Thyroid gland (tissue), 4 donors: Measurements from ENCODE around the gene TBCD. TPM values are rescaled to one million over a fixed set of nuclear protein-coding genes. Genes with fewer than 3 reads are reported as not detected.

Source experiments
- DNase-seq, 2 donors: peaks; one replicate each; pipeline ENCODE4 v3.0.0-alpha.2; 2019
- H3K27ac ChIP-seq, 3 donors: fragments of 200-600 bp; sonication (generic); 1 replicate in 2 of 3; 2 replicates in 1 of 3; pipeline ENCODE4 v1.5.1; 2016 to 2019; ENCODE audit warnings: mild to moderate bottlenecking in 1 of 3, moderate library complexity in 1 of 3
- H3K27me3 ChIP-seq: fragments of 200-600 bp; sonication (generic); one replicate; pipeline ENCODE4 v1.5.1; 2019
- H3K36me3 ChIP-seq, 2 donors: fragments of 200-600 bp; sonication (generic); one replicate each; pipeline ENCODE4 v1.5.1; 2016 to 2019
- H3K4me1 ChIP-seq, 2 donors: fragments of 200-600 bp; sonication (generic); one replicate each; pipeline ENCODE4 v1.5.1; 2017 to 2019
- H3K4me3 ChIP-seq, 3 donors: fragments of 200-600 bp; sonication (generic); replicated peaks in 1 of 3; 1 replicate in 2 of 3; 2 replicates in 1 of 3; pipeline ENCODE4 v1.5.1; 2016; ENCODE audit warnings: mild to moderate bottlenecking in 1 of 3
- H3K9me3 ChIP-seq: fragments of 200-600 bp; sonication (generic); one replicate; pipeline ENCODE4 v1.5.1; 2017
- CTCF ChIP-seq, 6 experiments: fragments of 200-600 bp in 3 of 6; fragments of 450-650 bp in 3 of 6; sonication (generic) in 3 of 6; IDR thresholded peaks; one replicate each; pipeline ENCODE4 v1.5.1; 2016 to 2019; ENCODE audit warnings: antibody characterized with exemption in 6 of 6, mild to moderate bottlenecking in 2 of 6, inconsistent platforms in 1 of 6, moderate library complexity in 1 of 6
- POLR2A ChIP-seq, 2 donors: fragments of 450-650 bp; IDR thresholded peaks; one replicate each; pipeline ENCODE4 v1.6.1; 2017; ENCODE audit warnings: antibody characterized with exemption in 2 of 2, mild to moderate bottlenecking in 2 of 2, moderate library complexity in 1 of 2
- WGBS, 2 donors: methylation state at CpG; one replicate each; pipeline ENCODE4 v1.1.5; 2017; 5-methylcytosine and 5-hydroxymethylcytosine counted together
- intact Hi-C: fragments of 100-400 bp; cut with DNase I; formaldehyde crosslinking; loops from one replicate; pipeline ENCODE4 v1.15.1; 2023
- total RNA-seq, 4 donors: library from RNA; depleted of rRNA; stranded (reverse); fragments of >200 nt; gene quantifications; one replicate each; pipeline ENCODE4 v1.2.3, GENCODE V29; 2016

The TBCD gene
- total RNA-seq, 4 donors from 2014 or later, result 72.6 to 85.9 (median 79.6) TPM

DNA sequence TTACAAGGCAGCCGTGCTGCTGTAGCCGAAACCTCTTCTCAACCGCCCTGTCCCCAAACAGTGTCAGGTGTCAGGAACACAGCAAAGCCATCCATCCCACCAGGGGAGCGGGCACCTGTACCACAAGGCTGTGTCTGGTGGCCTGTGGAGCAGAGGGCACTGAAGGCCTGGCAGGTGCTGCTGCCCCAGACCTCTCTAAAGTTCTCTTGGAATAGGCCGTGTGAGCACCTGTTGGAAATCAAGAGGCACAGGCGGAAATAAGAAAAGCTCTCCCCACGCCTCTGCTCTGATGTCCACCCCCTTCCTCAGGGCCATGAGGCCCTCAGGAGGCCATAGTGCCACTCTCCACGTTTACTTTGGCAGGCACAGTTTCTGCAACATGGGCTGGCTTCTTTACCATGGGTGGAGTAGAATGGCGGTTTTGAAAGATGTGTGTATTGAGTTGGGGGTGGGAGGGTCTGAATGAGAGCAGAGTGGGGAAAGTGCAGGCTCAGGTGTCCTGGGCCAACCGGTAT is 187.8 kb downstream of the TBCD start:
- DNase-seq, result peak in 1 of 2 donors; percentile 0
- no peak for TF ChIP-seq CTCF (IDR thresholded peaks at IDR 0.05)
- no peak for TF ChIP-seq POLR2A (IDR thresholded peaks at IDR 0.05)
- H3K9me3 ChIP-seq, result no peaks in the 10 kb centered on the region
- peaks cover 42 to 45% of the 10 kb centered on the region in 2 donors for H3K36me3 ChIP-seq
- H3K4me1 ChIP-seq, result no peaks in the 10 kb centered on the region
- intact Hi-C loops, result no loop called here
- no peak overlapping the region for H3K27ac ChIP-seq
- no peak overlapping the region for H3K4me3 ChIP-seq
- WGBS, 2 donors, result 88 to 90% methylated on average over 10 of the region's 10 CpGs
- H3K27me3 ChIP-seq, result no peaks in the 10 kb centered on the region

DNA sequence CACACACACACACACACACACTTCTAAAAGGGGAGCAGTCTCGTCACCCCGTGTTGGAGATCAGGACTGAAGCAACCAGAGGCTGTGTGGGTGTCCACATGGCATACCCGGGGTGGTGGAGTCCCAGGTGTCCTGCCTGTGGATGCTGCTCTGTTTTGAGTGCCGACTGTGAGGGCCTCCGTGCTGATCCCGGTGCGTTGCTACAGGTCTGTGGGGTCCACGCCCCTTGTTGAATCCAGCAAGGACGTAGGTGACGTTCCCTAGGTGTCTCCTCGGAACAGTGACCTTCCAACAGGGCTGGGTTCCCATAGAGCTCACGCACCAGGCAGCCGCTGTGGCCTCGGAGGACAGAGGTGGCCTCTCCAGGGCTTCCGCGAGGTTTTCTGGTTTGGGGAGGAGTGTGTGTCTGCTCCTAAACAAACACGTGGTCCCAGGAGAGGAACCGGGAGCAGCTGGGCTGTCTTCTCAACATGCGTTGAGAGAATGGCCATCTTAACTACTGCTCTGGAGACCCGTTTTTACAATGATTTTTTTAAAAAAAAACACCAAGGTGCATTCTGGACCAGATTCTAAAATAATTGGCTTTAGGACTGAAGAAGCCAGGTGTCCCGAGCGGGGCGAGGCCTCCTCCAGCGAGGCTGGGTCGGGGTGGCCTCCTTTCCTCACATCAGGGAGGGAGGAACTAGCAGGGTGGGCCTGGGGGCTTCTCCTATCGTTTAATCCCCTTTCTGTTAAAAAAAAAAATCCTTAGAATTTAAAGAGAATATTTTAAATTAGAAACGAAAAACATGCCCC is 188.6 kb downstream of the TBCD start:
- Histone ChIP-seq H3K36me3 (peaks cover 39 to 45% of the 10 kb centered on the region in 2 donors), H3K4me1 (no peaks in the 10 kb centered on the region), H3K27me3 (no peaks in the 10 kb centered on the region), H3K27ac (no peak overlapping the region), H3K9me3 (no peaks in the 10 kb centered on the region), H3K4me3 (no peak overlapping the region)
- TF ChIP-seq CTCF (IDR thresholded peaks at IDR 0.05) (no peak), POLR2A (IDR thresholded peaks at IDR 0.05) (no peak)
- WGBS, 2 donors, result 92 to 93% methylated on average over 22 to 26 of the region's 27 CpGs
- intact Hi-C loops, result no loop called here
- no peak for DNase-seq

DNA sequence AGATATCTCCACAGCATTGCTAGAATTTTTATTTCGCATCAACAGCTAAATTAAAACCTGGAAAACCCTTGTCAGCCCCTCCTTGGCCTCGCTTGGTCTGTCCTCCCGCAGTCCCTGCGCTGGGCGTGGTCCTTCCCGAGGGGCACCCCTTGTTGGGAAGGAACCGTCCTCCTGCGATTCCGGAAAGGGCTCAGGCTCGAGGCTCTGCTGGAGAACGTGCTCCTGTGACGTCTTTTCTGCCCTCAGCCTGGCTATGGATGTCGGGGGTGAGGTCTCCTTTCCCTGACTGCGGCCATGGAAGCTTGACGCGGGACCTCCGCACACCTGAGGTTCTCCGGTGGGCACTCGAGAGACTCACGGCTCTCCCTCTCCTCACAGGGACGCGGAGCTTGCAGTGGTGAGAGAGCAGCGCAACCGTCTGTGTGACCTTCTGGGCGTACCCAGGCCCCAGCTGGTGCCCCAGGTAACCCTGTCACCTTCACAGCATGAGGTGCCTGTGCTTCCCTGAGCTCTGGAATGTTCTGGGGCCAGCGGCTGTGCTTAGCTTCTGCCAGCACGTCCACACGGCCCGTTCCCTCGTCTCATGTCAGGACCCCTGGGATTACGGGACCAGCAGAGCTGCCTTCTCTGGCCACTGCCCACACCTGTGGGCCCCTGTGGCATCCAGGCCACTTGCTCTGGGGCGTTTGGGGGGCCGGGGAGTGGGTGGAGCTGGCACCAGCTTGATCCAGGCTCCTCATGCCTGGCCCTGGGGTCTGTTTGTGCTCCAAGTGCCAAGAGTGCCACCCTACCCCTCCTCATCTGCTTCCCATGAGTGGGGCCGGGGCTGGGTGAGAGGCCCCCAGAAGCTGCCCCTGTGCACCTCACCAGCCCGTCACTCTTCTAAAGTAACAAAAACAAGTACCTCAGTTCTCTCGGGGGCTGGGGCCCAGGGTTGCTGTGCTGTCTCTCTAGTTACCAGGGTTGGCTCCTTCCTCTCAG is 189.4 kb downstream of the TBCD start:
- 91 to 96% methylated on average over 19 to 31 of the region's 36 CpGs for WGBS, 2 donors
- H3K4me3 ChIP-seq, result no peak overlapping the region
- intact Hi-C loops, result no loop called here
- no peak overlapping the region for H3K27ac ChIP-seq
- no peaks in the 10 kb centered on the region for H3K4me1 ChIP-seq
- H3K9me3 ChIP-seq, result no peaks in the 10 kb centered on the region
- no peaks in the 10 kb centered on the region for H3K27me3 ChIP-seq
- peaks cover 39 to 45% of the 10 kb centered on the region in 2 donors for H3K36me3 ChIP-seq
- DNase-seq, result no peak
- no peak for TF ChIP-seq CTCF (IDR thresholded peaks at IDR 0.05)
- TF ChIP-seq POLR2A (IDR thresholded peaks at IDR 0.05), result no peak

- WGBS, 2 donors, result 93 to 94% methylated on average over 15 to 16 of the region's 18 CpGs
- intact Hi-C loops, result no loop called here
- TF ChIP-seq CTCF (IDR thresholded peaks at IDR 0.05) (no peak), POLR2A (IDR thresholded peaks at IDR 0.05) (no peak)
- no peaks in the 10 kb centered on the region for H3K4me1 ChIP-seq
- peaks cover 38 to 45% of the 10 kb centered on the region in 2 donors for H3K36me3 ChIP-seq
- no peaks in the 10 kb centered on the region for H3K9me3 ChIP-seq
- no peak for DNase-seq
- no peaks in the 10 kb centered on the region for H3K27me3 ChIP-seq
- H3K4me3 ChIP-seq, result no peak overlapping the region
- H3K27ac ChIP-seq, result no peak overlapping the region
Observed at GRCh38 chr17:82942166-82943130, 190.6 kb downstream of the TBCD start.
